ENCODE results near the gene EXOC6B.

DNA sequence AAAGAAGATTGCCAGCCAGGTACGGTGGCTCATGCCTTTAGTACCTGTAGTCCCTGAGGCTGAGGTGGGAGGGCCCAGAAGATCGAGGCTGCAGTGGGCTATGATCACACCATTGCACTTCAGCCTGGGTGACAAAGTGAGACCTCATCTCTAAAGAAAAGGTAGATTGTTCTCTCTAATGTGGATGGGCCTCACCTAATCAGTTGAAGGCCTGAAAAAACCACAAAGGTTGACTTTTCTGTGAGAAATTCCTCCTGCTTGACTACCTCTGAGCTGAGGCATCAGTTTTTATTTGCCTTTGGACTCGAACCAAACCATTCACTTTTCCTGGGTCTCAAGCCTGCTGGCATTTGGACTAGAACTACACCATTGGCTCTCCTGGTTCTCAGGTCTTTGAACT lies 536.1 kb downstream of the EXOC6B start:
- no peak for TF ChIP-seq EZH2 (IDR thresholded peaks at IDR 0.05; ENCODE audit: insufficient read depth, poor library complexity, severe bottlenecking)
- no peak for TF ChIP-seq EZH2phosphoT487 (IDR thresholded peaks at IDR 0.05; ENCODE audit: insufficient read depth, low read depth)
